Measurements from ENCODE around the gene SPRR5. TPM values are rescaled to one million over a fixed set of nuclear protein-coding genes. Genes with fewer than 3 reads are reported as not detected.

SPRR5 gene
- total RNA-seq, 2 donors from 2014 or later: not detected

GRCh38 chr1:152961226-152961891, 14.4 kb downstream of the SPRR5 start:
- Histone ChIP-seq H3K27me3 (no peaks in the 10 kb centered on the region), H3K27ac (no peak overlapping the region), H3K36me3 (replicated peaks in 1 of 2; ENCODE audit: insufficient read depth in 1 of 2, low read depth in 2 of 2) (no peaks in the 10 kb centered on the region), H3K4me3 (no peak overlapping the region), H3K4me1 (no peaks in the 10 kb centered on the region), H3K9me3 (no peaks in the 10 kb centered on the region)
- ATAC-seq (no peak), DNase-seq (no peak)
- no peak for TF ChIP-seq POLR2A (IDR thresholded peaks at IDR 0.05)
- TF ChIP-seq CTCF (IDR thresholded peaks at IDR 0.05): no peak
- intact Hi-C loops (cut with DNase I): no loop called here
- WGBS, 2 donors: 76 to 85% methylated on average over 7 of the region's 7 CpGs

GRCh38 chr1:152962876-152963415, 15.9 kb downstream of the SPRR5 start:
- Histone ChIP-seq H3K27me3 (no peaks in the 10 kb centered on the region), H3K27ac (no peak overlapping the region), H3K9me3 (no peaks in the 10 kb centered on the region), H3K36me3 (replicated peaks in 1 of 2; ENCODE audit: insufficient read depth in 1 of 2, low read depth in 2 of 2) (no peaks in the 10 kb centered on the region), H3K4me3 (no peak overlapping the region), H3K4me1 (no peaks in the 10 kb centered on the region)
- 73 to 75% methylated on average over 2 of the region's 2 CpGs for WGBS, 2 donors
- ATAC-seq (no peak), DNase-seq (no peak)
- TF ChIP-seq CTCF (IDR thresholded peaks at IDR 0.05) (no peak), POLR2A (IDR thresholded peaks at IDR 0.05) (no peak)
- intact Hi-C loops (cut with DNase I): no loop called here

GRCh38 chr1:152964536-152964935, 17.5 kb downstream of the SPRR5 start:
- Histone ChIP-seq H3K9me3 (no peaks in the 10 kb centered on the region), H3K27ac (no peak overlapping the region), H3K4me1 (no peaks in the 10 kb centered on the region), H3K4me3 (no peak overlapping the region), H3K36me3 (replicated peaks in 1 of 2; ENCODE audit: insufficient read depth in 1 of 2, low read depth in 2 of 2) (no peaks in the 10 kb centered on the region), H3K27me3 (no peaks in the 10 kb centered on the region)
- intact Hi-C loops (cut with DNase I): no loop called here
- ATAC-seq (no peak), DNase-seq (no peak)
- WGBS, 2 donors: 64 to 67% methylated on average over 1 of the region's 1 CpG
- TF ChIP-seq POLR2A (IDR thresholded peaks at IDR 0.05) (no peak), CTCF (IDR thresholded peaks at IDR 0.05) (no peak)

- no peak overlapping the region for H3K4me3 ChIP-seq
- no peaks in the 10 kb centered on the region for H3K27me3 ChIP-seq
- H3K36me3 ChIP-seq (replicated peaks in 1 of 2; ENCODE audit: insufficient read depth in 1 of 2, low read depth in 2 of 2): no peaks in the 10 kb centered on the region
- no peak for ATAC-seq
- no peaks in the 10 kb centered on the region for H3K4me1 ChIP-seq
- WGBS, 2 donors: 67 to 69% methylated on average over 4 of the region's 4 CpGs
- TF ChIP-seq CTCF (IDR thresholded peaks at IDR 0.05) (no peak), POLR2A (IDR thresholded peaks at IDR 0.05) (no peak)
- no peak overlapping the region for H3K27ac ChIP-seq
- no peaks in the 10 kb centered on the region for H3K9me3 ChIP-seq
- intact Hi-C loops (cut with DNase I): no loop called here
- no peak for DNase-seq
These were observed 18.8 kb downstream of the SPRR5 start for GRCh38 chr1:152965853-152966252.

- no peak for DNase-seq
- ATAC-seq: no peak
- no peak overlapping the region for H3K4me3 ChIP-seq
- no peaks in the 10 kb centered on the region for H3K27me3 ChIP-seq
- no peaks in the 10 kb centered on the region for H3K4me1 ChIP-seq
- no peak for TF ChIP-seq CTCF (IDR thresholded peaks at IDR 0.05)
- 35 to 41% methylated on average over 5 of the region's 7 CpGs for WGBS, 2 donors
- intact Hi-C loops (cut with DNase I): no loop called here
- H3K9me3 ChIP-seq: no peaks in the 10 kb centered on the region
- H3K36me3 ChIP-seq (replicated peaks in 1 of 2; ENCODE audit: insufficient read depth in 1 of 2, low read depth in 2 of 2): no peaks in the 10 kb centered on the region
- H3K27ac ChIP-seq: no peak overlapping the region
These were observed 20.2 kb downstream of the SPRR5 start for GRCh38 chr1:152967201-152967600.
